GM18517 (cell line): ENCODE results near the gene QSER1.
"Not testable (repeated sequence)": the region's sequence is repeated elsewhere in the genome, so short reads cannot be mapped to it uniquely, and the experiment has no call there.

Experiments used
- ATAC-seq: cut with Tn5 transposase; IDR thresholded peaks from one replicate; pipeline ENCODE4 v1.9.1; 2021; ENCODE audit warnings: mild to moderate bottlenecking, moderate library complexity; ENCODE audit not compliant: unreplicated experiment

Gene QSER1

GRCh38 chr11:32892355-32893092 is at the start of gene QSER1:
Gene QSER1, plus strand, starts transcription at chr11:32892811. Its CDS starts 315 bp downstream, at chr11:32893126.
- ATAC-seq: peak; percentile 71

DNA sequence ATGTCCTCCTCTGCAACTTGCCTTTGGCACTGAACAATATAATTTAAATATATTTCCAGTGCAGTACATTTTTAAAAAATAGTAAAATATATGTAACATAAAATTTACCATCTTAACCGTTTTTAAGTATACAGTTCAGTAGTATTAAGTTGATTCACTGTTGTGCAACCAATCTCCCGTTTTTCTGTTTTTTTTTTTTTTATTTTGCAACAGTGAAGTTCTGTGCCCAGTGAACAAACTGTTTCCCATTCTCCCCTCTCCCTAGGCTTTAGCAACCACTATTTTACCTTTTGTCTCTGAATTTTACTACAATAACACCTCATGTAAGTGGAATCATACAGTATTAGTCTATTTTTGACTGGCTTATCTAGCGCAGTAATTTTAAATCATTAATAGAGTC is 49.1 kb upstream of the QSER1 start:
- no peak for ATAC-seq

GRCh38 chr11:32847511-32847910 is 45.1 kb upstream of the QSER1 start:
- ATAC-seq: no peak

GRCh38 chr11:32849761-32850160 is 42.9 kb upstream of the QSER1 start:
- no peak for ATAC-seq

DNA sequence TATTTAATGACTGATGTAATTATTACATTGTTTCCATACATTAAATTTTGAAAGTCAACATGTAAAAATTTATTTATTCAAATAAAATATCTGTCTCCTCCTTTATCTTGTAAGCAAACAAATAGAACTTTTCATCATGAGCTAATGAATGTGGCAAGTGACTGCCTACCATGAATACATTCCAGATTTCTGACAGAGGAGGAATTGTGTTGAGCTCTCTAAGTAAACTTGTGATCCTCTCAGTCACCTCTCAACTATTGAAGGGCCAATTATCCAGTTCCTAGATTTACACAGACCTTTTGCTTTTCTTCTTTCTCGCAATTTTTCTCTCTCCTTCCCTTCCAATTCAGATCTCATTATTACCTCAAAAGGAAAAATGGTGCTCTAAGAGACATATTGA is 41.4 kb upstream of the QSER1 start:
- ATAC-seq: no peak

- ATAC-seq: no peak
These were observed 40.4 kb upstream of the QSER1 start for GRCh38 chr11:32852207-32852606.

DNA sequence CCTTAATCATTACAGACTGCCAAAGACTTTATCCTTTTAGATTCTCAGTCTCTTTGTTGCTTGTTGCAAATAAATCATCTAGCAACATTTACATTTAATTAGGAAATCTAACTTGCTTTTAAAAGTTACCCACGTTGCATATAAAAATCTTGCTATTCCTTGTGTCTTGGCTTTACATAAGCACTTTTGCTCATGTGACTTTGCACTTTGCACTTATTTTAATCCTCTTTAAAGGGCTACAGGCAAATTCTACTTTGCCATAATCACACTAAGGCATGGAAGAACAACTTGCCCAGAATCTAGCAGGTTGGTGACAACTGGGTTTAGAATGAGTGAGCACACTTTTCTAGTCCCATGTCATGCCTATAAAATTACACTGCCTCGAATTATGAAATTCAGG is 37.0 kb upstream of the QSER1 start:
- ATAC-seq: no peak

DNA sequence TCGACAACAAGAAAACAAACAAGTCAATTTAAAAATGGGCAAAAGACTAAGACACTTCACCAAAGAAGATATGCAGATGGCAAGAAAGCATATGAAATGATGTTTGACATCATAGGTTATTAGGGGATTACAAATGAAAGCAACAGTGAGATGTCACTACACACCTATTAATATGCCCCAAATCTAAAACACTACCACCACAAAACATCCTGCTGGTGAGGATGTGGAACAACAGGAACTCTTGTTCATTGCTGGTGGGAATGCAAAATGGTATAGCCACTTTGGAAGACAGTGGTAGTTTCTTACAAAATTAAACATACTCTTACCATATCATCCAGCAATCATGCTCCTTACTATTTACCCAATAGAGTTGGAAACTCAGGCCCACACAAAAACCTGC is 33.9 kb upstream of the QSER1 start:
- ATAC-seq: no peak

- ATAC-seq: no peak
These were observed 30.6 kb upstream of the QSER1 start for GRCh38 chr11:32861850-32862577.

GRCh38 chr11:32864555-32864954 is 28.1 kb upstream of the QSER1 start:
- ATAC-seq: no peak

GRCh38 chr11:32868752-32869151 is 23.9 kb upstream of the QSER1 start:
- not testable (repeated sequence) for ATAC-seq

- ATAC-seq: no peak
These were observed 21.9 kb upstream of the QSER1 start for GRCh38 chr11:32870676-32871075.

GRCh38 chr11:32874132-32874531 is 18.5 kb upstream of the QSER1 start:
- no peak for ATAC-seq

DNA sequence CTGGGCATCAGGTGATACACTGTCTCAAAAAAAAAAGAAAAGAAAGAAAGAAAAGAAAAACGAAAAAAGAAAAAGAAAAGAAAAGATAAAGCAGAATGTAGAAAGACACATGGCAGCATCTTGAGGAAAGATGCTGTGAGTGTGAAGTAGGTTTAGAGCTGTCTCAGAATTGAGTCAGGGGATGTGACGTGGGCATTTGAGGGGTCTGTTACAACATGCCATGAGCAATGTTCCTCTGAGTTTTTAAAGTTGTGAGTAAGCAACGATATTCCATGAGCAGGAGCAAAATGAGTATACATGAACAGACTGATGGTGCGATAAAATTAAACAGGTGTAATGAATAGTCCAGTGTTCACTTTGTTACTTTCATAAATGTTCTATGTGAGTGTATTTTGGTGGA is 11.3 kb upstream of the QSER1 start:
- no peak for ATAC-seq

GRCh38 chr11:32883421-32883820 is 9.2 kb upstream of the QSER1 start:
- ATAC-seq: no peak

- no peak for ATAC-seq
These were observed 8.6 kb upstream of the QSER1 start for GRCh38 chr11:32884023-32884422.

DNA sequence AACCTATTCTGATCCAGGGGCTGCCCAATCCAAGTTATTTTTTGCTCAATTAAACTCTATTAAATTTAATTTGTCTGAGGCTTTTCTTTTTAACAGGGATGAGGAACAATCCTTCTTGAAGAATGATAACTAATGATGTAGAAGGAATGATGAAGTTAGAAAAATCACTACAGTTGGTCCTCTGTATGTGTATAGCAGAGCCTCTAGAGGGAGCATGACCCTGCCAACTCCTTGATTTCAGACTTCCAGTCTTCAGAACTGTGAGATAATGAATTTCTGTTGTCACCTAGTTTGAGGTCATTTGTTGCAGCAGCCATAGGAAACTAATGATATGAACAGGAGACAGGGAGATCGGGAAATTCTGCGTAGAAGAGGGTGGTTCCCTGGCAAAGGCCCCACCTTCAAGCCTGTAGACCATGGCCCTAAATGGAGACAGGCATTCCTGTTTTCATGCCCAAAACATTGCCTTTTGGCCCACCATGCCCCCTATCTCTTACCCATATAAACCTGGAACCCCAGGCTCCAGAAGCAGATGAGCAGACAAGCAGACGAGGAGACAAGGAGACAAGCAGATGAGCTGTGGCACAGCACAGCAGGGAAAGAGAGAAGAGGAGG is 7.7 kb upstream of the QSER1 start:
- ATAC-seq: no peak

GRCh38 chr11:32885556-32885955 is 7.1 kb upstream of the QSER1 start:
- ATAC-seq: no peak

GRCh38 chr11:32886180-32886579 is 6.4 kb upstream of the QSER1 start:
- ATAC-seq: no peak

DNA sequence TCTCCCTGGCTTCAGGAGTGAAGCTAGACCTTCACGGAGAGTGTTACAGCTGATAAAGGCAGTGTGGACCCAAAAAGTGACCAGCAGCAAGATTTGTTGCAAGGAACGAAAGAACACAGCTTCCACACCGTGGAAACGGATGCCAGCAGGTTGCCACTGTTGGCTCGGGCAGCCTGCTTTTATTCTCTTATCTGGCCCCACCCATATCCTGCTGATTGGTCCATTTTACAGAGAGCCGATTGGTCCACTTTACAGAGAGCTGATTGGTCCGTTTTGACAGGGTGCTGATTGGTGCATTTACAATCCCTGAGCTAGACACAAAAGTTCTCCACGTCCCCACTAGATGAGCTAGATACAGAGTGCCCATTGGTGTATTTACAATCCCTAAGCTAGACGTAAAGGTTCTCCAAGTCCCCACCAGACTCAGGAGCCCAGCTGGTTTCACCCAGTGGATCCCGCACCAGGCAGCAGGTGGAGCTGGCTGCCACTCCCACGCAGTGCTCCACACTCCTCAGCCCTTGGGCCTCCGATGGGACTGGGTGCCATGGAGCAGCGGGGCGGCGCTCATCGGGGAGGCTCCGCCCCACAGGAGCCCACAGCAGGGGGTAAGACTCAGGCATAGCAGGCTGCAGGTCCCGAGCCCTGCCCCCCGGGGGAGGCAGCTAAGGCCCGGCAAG is 4.8 kb upstream of the QSER1 start:
- not testable (repeated sequence) for ATAC-seq

DNA sequence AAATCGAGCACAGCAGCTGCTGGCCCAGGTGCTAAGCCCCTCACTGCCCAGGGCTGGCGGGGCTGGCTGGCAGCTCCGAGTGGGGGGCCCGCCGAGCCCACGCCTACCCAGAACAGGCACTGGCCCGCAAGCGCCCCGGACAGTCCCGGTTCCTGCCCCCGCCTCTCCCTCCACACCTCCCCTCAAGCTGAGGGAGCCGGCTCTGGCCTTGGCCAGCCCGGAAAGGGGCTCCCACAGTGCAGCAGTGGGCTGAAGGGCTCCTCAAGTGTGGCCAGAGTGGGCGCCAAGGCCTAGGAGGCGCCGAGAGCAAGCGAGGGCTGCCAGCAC is 4.3 kb upstream of the QSER1 start:
- ATAC-seq: not testable (repeated sequence)

- no peak for ATAC-seq
These were observed 3.8 kb upstream of the QSER1 start for GRCh38 chr11:32888805-32889204.
